Measurements from ENCODE around the gene RPRM. TPM values are rescaled to one million over a fixed set of nuclear protein-coding genes. Genes with fewer than 3 reads are reported as not detected.
"Not testable (repeated sequence)": the region's sequence is repeated elsewhere in the genome, so short reads cannot be mapped to it uniquely, and the experiment has no call there.

The RPRM gene
- under 1 TPM in 2 of 4 donors, not detected in 2; 0.54 to 0.85 TPM for total RNA-seq

GRCh38 chr2:153478289-153479261 lies at the start of gene RPRM:
Gene RPRM (minus strand): TSS chr2:153478762. CDS start chr2:153478565, 197 bp downstream.
- peaks cover 0 to 9% of the 10 kb centered on the region in 2 donors for H3K27me3 ChIP-seq

GRCh38 chr2:153519257-153519875 lies 40.8 kb upstream of the RPRM start:
- H3K27me3 ChIP-seq, result no peaks in the 10 kb centered on the region
- TF ChIP-seq POLR2A (IDR thresholded peaks at IDR 0.05) (no peak), CTCF (IDR thresholded peaks at IDR 0.05) (peak; percentile 18 to 80 (median 72))
- H3K9me3 ChIP-seq, result no peaks in the 10 kb centered on the region
- no peaks in the 10 kb centered on the region for H3K4me1 ChIP-seq
- no peaks in the 10 kb centered on the region for H3K36me3 ChIP-seq
- DNase-seq, result peak in 1 of 3 donors; percentile 85
- no peak overlapping the region for H3K27ac ChIP-seq
- H3K4me3 ChIP-seq, result no peak overlapping the region

More at GRCh38 chr2:153478289-153479261, at the start of gene RPRM:
- Histone ChIP-seq H3K36me3 (no peaks in the 10 kb centered on the region), H3K9me3 (no peaks in the 10 kb centered on the region), H3K4me3 (peak within 1 kb of the TSS; percentile 22 to 51 (median 42)), H3K4me1 (peaks cover 0 to 23% (median 1%) of the 10 kb centered on the region in 4 donors), H3K27ac (no peak within 1 kb of the TSS)
- DNase-seq, result peak in 2 of 3 donors; percentile 63 to 79
- TF ChIP-seq POLR2A (IDR thresholded peaks at IDR 0.05) (no peak), CTCF (IDR thresholded peaks at IDR 0.05) (peak in 5 of 6 experiments; percentile 10 to 73 (median 71))

- Histone ChIP-seq H3K36me3 (no peaks in the 10 kb centered on the region), H3K27me3 (no peaks in the 10 kb centered on the region), H3K4me3 (no peak overlapping the region), H3K27ac (no peak overlapping the region), H3K9me3 (no peaks in the 10 kb centered on the region), H3K4me1 (no peaks in the 10 kb centered on the region)
- no peak for DNase-seq
- TF ChIP-seq POLR2A (IDR thresholded peaks at IDR 0.05), result no peak
- no peak for TF ChIP-seq CTCF (IDR thresholded peaks at IDR 0.05)
Measured at GRCh38 chr2:153512331-153512730, 33.8 kb upstream of the RPRM start.

- no peaks in the 10 kb centered on the region for H3K27me3 ChIP-seq
- H3K36me3 ChIP-seq, result no peaks in the 10 kb centered on the region
- no peaks in the 10 kb centered on the region for H3K4me1 ChIP-seq
- TF ChIP-seq CTCF (IDR thresholded peaks at IDR 0.05) (no peak), POLR2A (IDR thresholded peaks at IDR 0.05) (no peak)
- no peak for DNase-seq
- no peak overlapping the region for H3K27ac ChIP-seq
- H3K9me3 ChIP-seq, result peaks cover 0 to 4% (median 0%) of the 10 kb centered on the region in 4 donors
- H3K4me3 ChIP-seq, result no peak overlapping the region
Measured at GRCh38 chr2:153510996-153511395, 32.4 kb upstream of the RPRM start.

GRCh38 chr2:153509133-153509532 lies 30.6 kb upstream of the RPRM start:
- H3K36me3 ChIP-seq, result no peaks in the 10 kb centered on the region
- no peak overlapping the region for H3K4me3 ChIP-seq
- TF ChIP-seq CTCF (IDR thresholded peaks at IDR 0.05), result no peak
- no peak for TF ChIP-seq POLR2A (IDR thresholded peaks at IDR 0.05)
- no peaks in the 10 kb centered on the region for H3K4me1 ChIP-seq
- DNase-seq, result no peak
- H3K27me3 ChIP-seq, result no peaks in the 10 kb centered on the region
- peaks cover 0 to 4% (median 0%) of the 10 kb centered on the region in 4 donors for H3K9me3 ChIP-seq
- no peak overlapping the region for H3K27ac ChIP-seq

GRCh38 chr2:153506499-153506898 lies 27.9 kb upstream of the RPRM start:
- not testable (repeated sequence) for H3K9me3 ChIP-seq, H3K4me3 ChIP-seq, H3K27me3 ChIP-seq, H3K27ac ChIP-seq, H3K4me1 ChIP-seq, DNase-seq, H3K36me3 ChIP-seq
